HEK293T (cell line): ENCODE measurements around the gene C5orf15.
"Not testable (repeated sequence)": the region's sequence is repeated elsewhere in the genome, so short reads cannot be mapped to it uniquely, and the experiment has no call there.

Source experiments
- CTCF ChIA-PET: fragments of 350-600 bp; formaldehyde crosslinking; extraction: SDS; loops from one replicate; lab custom pipeline; 2021; ENCODE audit warnings: antibody characterized with exemption, inconsistent platforms; lab: Yijun Ruan, JAX
- POLR2A ChIA-PET: fragments of 350-600 bp; formaldehyde crosslinking; extraction: SDS; loops from one replicate; lab custom pipeline; 2020; ENCODE audit warnings: antibody characterized with exemption, inconsistent platforms; lab: Yijun Ruan, JAX
- DNase-seq: peaks from one replicate; pipeline ENCODE4 v3.0.0; 2012; ENCODE audit warnings: mixed read lengths; ENCODE audit errors: extremely low spot score
- ARNT ChIP-seq: fragments of 450-650 bp; IDR thresholded peaks from 2 replicates; pipeline ENCODE4 v1.6.1; 2017; ENCODE audit warnings: mild to moderate bottlenecking
- BHLHE40 ChIP-seq: fragments of 450-650 bp; IDR thresholded peaks from 2 replicates; pipeline ENCODE4 v1.6.1; 2016; ENCODE audit warnings: mild to moderate bottlenecking, moderate library complexity, borderline replicate concordance
- CTBP1 ChIP-seq: fragments of 450-650 bp; IDR thresholded peaks from 2 replicates; pipeline ENCODE4 v1.6.1; 2016; ENCODE audit warnings: borderline replicate concordance
- ELF4 ChIP-seq: fragments of 450-650 bp; IDR thresholded peaks from 2 replicates; pipeline ENCODE4 v1.6.1; 2017; ENCODE audit warnings: antibody characterized with exemption
- FOXA1 ChIP-seq: fragments of 450-650 bp; IDR thresholded peaks from 2 replicates; pipeline ENCODE4 v1.6.1; 2016; ENCODE audit warnings: mild to moderate bottlenecking
- FOXK2 ChIP-seq: fragments of 450-650 bp; IDR thresholded peaks from 2 replicates; pipeline ENCODE4 v1.6.1; 2016; ENCODE audit warnings: mild to moderate bottlenecking
- FOXM1 ChIP-seq: fragments of 450-650 bp; IDR thresholded peaks from 2 replicates; pipeline ENCODE4 v1.6.1; 2017; ENCODE audit warnings: mild to moderate bottlenecking, borderline replicate concordance
- HDGF ChIP-seq: fragments of 450-650 bp; IDR thresholded peaks from 2 replicates; pipeline ENCODE4 v1.6.1; 2017; ENCODE audit warnings: antibody characterized with exemption, borderline replicate concordance
- L3MBTL2 ChIP-seq: fragments of 450-650 bp; conservative IDR thresholded peaks from 2 replicates; pipeline ENCODE4 v1.6.1; 2016; ENCODE audit warnings: mild to moderate bottlenecking
- LEF1 ChIP-seq: fragments of 450-650 bp; IDR thresholded peaks from 2 replicates; pipeline ENCODE4 v1.6.1; 2017; ENCODE audit warnings: mild to moderate bottlenecking, borderline replicate concordance
- NFRKB ChIP-seq: fragments of 450-650 bp; IDR thresholded peaks from 2 replicates; pipeline ENCODE4 v1.6.1; 2016; ENCODE audit warnings: mild to moderate bottlenecking, moderate library complexity
- SP1 ChIP-seq: fragments of 450-650 bp; IDR thresholded peaks from 2 replicates; pipeline ENCODE4 v1.6.1; 2017
- SUZ12 ChIP-seq: fragments of 450-650 bp; IDR thresholded peaks from 2 replicates; pipeline ENCODE4 v1.6.1; 2016; ENCODE audit warnings: mild to moderate bottlenecking
- TARDBP ChIP-seq: fragments of 450-650 bp; IDR thresholded peaks from 2 replicates; pipeline ENCODE4 v1.6.1; 2016
- ZNF384 ChIP-seq: fragments of 450-650 bp; IDR thresholded peaks from 2 replicates; pipeline ENCODE4 v1.6.1; 2016
- TF ChIP-seq, protein P1 (sequence below): fragments of 450-650 bp; IDR thresholded peaks from 2 replicates; pipeline ENCODE4 v1.6.1; 2016

C5orf15 gene

DNA sequence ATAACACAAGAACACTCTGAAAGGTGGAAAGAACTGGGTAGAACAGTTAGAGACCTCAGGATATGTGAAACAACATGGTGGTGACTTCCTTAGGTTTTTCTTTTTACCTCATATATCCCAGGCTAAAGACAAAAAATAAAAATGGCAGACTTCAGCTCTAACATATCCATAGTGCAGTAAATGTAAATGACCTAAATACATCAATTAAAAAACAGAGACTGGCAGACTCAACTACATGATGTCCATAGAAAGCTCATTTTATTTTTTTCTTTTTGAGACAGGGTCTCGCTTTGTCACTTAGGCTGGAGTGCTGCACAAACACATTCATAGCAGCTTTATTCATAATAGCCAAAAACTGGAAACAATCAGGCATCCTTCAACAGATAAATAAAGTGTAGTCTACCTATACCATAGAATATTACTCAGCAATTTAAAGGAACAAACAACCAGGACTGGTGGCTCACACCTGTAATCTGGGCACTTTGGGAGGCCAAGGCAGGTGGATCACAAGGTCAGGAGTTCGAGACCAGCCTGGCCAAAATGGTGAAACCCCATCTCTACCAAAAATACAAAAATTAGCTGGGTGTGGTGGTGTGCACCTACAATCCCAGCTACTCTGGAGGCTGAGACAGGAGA lies 4.8 kb downstream of the C5orf15 start:
- ChIA-PET POLR2A (interaction anchor here (1.2 to 1.7 kb wide), 2 partner anchors 9 to 41 kb away, joined by 3 to 6 read pairs; partner anchors contain the start of gene VDAC1), CTCF (interaction anchor here (1.2 kb wide), 1 partner anchor 19 kb away, joined by 4 read pairs; no protein-coding TSS in a partner anchor)
- no peak for DNase-seq
- no peak for TF ChIP-seq NFRKB
- no peak for TF ChIP-seq SUZ12
- TF ChIP-seq, protein P1, sequence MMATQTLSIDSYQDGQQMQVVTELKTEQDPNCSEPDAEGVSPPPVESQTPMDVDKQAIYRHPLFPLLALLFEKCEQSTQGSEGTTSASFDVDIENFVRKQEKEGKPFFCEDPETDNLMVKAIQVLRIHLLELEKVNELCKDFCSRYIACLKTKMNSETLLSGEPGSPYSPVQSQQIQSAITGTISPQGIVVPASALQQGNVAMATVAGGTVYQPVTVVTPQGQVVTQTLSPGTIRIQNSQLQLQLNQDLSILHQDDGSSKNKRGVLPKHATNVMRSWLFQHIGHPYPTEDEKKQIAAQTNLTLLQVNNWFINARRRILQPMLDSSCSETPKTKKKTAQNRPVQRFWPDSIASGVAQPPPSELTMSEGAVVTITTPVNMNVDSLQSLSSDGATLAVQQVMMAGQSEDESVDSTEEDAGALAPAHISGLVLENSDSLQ = no peak
- no peak for TF ChIP-seq L3MBTL2
- no peak for TF ChIP-seq LEF1
- no peak for TF ChIP-seq SP1
- TF ChIP-seq ELF4 = no peak
- TF ChIP-seq BHLHE40 = no peak
- no peak for TF ChIP-seq FOXM1
- no peak for TF ChIP-seq HDGF
- no peak for TF ChIP-seq ARNT
- TF ChIP-seq CTBP1 = no peak
- TF ChIP-seq FOXA1 = no peak
- no peak for TF ChIP-seq FOXK2

DNA sequence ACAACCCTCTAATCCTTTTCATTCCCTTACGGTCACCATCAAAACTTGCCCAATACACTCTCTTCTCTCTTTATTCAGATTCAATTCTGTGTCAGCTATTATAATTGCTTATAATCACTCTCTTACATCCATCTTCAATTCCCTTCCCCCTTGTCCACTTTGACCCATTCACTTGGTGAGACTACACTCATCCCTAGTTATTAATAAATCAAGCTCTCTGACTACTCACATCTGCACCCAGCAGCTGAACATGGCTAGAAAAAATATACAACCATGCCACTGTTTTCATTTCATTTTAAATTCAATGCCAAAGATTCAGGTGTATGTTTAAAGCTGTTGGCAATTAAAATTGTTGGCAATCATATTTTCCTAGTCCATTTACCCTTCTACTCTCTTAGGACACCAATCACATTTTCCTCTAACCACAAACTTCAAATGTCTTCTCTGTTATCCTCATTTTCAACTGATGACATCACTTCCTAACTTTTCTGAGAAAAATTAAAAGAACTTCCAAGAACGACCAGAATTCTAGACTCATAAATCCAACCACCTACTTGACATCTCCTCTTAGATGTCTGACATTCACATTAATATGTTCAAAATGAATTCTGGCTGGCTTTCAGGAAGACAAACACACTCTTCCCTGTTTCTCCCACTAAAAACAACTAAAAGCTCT lies 5.5 kb downstream of the C5orf15 start:
- no peak for DNase-seq
- ChIA-PET CTCF (interaction anchor here (0.6 to 1.2 kb wide), 4 partner anchors 18 to 168 kb away, joined by 3 to 4 read pairs (median 4); no protein-coding TSS in a partner anchor), POLR2A (interaction anchor here (1.2 to 1.7 kb wide), 2 partner anchors 10 to 42 kb away, joined by 3 to 6 read pairs; partner anchors contain the start of gene VDAC1)
- TF ChIP-seq LEF1 (no peak), FOXM1 (no peak), SUZ12 (no peak), ELF4 (no peak), TARDBP (no peak)
- TF ChIP-seq, protein P1 = peak; percentile 12

DNA sequence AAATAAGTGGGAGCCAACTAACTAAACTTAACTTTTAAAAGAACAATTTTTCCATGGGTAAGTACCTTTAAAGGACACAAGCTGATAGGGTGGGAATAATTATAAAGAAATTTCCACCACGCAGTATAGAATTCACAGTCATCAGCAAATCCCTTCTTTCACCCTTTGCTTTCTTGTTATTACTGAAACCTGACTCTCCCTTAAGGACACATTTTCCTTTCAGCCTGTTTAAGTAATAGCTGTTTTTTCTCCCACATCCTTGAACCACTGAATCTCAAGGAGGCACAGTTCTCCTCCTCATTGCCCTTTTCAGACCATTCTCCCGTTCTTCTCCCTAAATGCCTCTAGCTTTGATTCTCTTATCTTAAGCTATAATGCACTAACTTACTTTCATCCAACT lies 6.3 kb downstream of the C5orf15 start:
- CTCF ChIA-PET = interaction anchor here (0.6 to 1.5 kb wide), 5 partner anchors 18 to 167 kb away, joined by 3 to 6 read pairs (median 4); no protein-coding TSS in a partner anchor

DNA sequence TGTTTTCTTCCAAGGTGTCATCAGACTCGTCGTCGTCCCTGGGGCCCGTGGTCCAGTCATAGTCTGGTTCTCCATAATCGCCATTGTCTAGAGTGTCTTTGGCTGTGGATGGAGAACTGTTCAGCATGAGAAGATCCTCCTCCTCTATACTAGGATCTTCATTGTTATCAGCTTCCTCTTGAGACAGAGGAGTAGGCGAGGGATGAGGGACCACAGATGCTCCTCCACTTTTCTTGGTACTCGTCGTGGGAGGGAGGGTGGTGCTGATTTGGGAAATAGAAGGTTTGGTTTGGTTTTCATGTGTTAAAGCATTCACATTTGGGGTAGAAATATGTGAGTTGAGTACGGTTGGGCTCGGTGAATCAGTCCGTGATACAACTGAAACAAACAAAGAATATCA lies 8.8 kb downstream of the C5orf15 start:
- TF ChIP-seq L3MBTL2 = no peak
- no peak for TF ChIP-seq LEF1
- no peak for TF ChIP-seq FOXK2
- TF ChIP-seq ELF4 = no peak
- no peak for TF ChIP-seq ARNT
- no peak for TF ChIP-seq FOXM1
- no peak for TF ChIP-seq NFRKB
- TF ChIP-seq SUZ12 = no peak
- no peak for TF ChIP-seq HDGF
- TF ChIP-seq SP1 = no peak
- no peak for TF ChIP-seq BHLHE40
- TF ChIP-seq TARDBP = no peak
- no peak for TF ChIP-seq CTBP1
- TF ChIP-seq, protein P1 = no peak
- DNase-seq = no peak
- CTCF ChIA-PET = no interaction called here
- POLR2A ChIA-PET = no interaction called here

More for the DNA sequence above, 6.3 kb downstream of the C5orf15 start:
- POLR2A ChIA-PET = interaction anchor here (1.2 to 1.7 kb wide), 2 partner anchors 11 to 43 kb away, joined by 3 to 6 read pairs; partner anchors contain the start of gene VDAC1
- no peak for TF ChIP-seq SP1
- no peak for TF ChIP-seq FOXA1
- no peak for TF ChIP-seq ARNT
- TF ChIP-seq, protein P1 = no peak
- no peak for TF ChIP-seq L3MBTL2
- DNase-seq = no peak

DNA sequence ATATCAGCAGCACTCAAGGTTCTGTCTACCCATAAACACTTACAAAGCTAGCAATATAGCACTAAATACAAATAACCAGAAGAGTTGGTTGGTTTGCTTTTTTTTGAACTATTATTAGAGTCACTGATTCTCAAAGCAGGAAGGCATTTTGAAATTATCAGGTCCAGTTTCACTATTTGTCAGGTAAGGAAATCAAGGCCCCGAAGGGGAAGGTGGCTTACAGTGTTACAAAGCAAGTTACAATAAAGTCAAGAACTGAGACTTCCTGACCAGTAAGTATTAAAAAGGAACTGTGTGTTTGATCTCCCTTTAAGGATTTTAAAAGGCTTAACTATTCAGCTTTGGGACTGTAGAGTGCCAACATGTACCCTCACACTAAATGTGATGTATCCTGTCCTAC lies 10.8 kb downstream of the C5orf15 start:
- CTCF ChIA-PET = no interaction called here
- DNase-seq = no peak
- no peak for TF ChIP-seq HDGF
- TF ChIP-seq CTBP1 = no peak
- TF ChIP-seq SUZ12 = no peak
- no peak for TF ChIP-seq TARDBP
- POLR2A ChIA-PET = no interaction called here

DNA sequence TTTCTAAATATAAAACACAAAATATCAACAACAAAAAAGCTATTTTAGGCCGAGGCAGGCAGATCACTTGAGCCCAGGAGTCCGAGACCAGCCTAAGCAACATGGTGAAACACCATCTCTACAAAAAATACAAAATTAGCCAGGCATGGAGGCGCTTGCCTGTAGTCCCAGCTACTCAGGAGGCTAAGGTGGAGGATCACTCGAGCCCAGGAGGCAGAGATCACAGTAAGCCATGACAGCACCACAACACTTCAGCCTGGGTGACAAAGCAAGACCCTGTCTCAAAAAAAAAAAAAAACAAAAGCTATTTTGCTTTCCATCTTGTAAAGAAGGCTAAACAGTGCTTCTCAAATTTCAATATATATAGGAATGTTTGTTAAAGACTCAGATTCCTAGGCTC lies 11.3 kb downstream of the C5orf15 start:
- TF ChIP-seq TARDBP (no peak), CTBP1 (no peak), SUZ12 (no peak), ARNT (no peak), LEF1 (no peak), L3MBTL2 (no peak), ZNF384 (no peak), FOXA1 (no peak), BHLHE40 (no peak)
- TF ChIP-seq, protein P1 = no peak
- no peak for DNase-seq
- ChIA-PET POLR2A (no interaction called here), CTCF (no interaction called here)

DNA sequence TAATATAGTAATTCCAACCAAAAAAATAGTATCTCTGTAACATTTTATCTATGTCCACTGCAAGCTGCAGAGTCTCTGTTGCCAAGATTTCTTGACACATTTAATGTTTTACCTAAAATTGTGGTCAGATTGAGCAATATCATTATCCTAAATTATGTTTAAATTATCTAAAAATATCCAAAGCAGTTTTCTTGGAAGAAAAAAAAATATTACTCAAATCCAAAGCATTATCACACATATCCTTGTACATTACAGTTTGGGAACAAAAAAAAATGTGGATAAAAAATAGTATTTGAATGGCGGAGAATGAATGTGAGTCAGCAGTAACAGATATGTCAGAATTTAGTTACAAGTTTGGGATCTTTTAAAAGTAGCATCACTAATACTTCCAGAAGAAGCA lies 12.2 kb downstream of the C5orf15 start:
- CTCF ChIA-PET = interaction anchor here (1.6 kb wide), 1 partner anchor 12 kb away, joined by 4 read pairs; no protein-coding TSS in a partner anchor
- POLR2A ChIA-PET, DNase-seq: not testable (repeated sequence)
